ENCODE results near the gene HLA-DOA.

DNA sequence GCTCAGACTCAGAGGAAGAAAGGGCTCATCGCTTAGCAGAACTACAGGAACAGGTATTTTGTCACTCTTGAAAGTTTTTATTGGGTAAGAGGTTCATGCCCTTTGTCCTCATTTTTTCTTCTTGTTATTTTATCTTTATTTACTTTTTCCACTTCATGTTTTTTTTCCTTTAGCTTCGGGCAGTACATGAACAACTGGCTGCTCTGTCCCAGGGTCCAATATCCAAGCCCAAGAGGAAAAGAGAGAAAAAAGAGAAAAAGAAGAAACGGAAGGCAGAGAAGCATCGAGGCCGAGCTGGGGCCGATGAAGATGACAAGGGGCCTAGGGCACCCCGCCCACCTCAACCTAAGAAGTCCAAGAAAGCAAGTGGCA, 31.5 kb downstream of the HLA-DOA start:
- no peak for TF ChIP-seq CTCF (IDR thresholded peaks at IDR 0.05; ENCODE audit: insufficient read depth, low read depth, low read length)
- TF ChIP-seq EZH2 (IDR thresholded peaks at IDR 0.05; ENCODE audit: insufficient read depth, low read length): no peak

All from astrocyte (in vitro differentiated cells and primary cell).